ENCODE measurements around the gene SNX25.
"Not testable (repeated sequence)": the region's sequence is repeated elsewhere in the genome, so short reads cannot be mapped to it uniquely, and the experiment has no call there.

SNX25 gene

GRCh38 chr4:185346975-185347601 lies 137.7 kb downstream of the SNX25 start:
- no peaks in the 10 kb centered on the region for H3K4me1 ChIP-seq (ENCODE audit: control insufficient read depth, insufficient read depth, low read length)
- H3K27me3 ChIP-seq (ENCODE audit: control insufficient read depth, insufficient read depth, low read length), result no peaks in the 10 kb centered on the region
- no peaks in the 10 kb centered on the region for H3K36me3 ChIP-seq (ENCODE audit: control insufficient read depth, insufficient read depth, low read length)
- no peak overlapping the region for H3K4me3 ChIP-seq (ENCODE audit: low read length)
- no peak overlapping the region for H3K9ac ChIP-seq (ENCODE audit: low read length)
- H3K9me3 ChIP-seq (ENCODE audit: control insufficient read depth, low read length), result no peaks in the 10 kb centered on the region

- Histone ChIP-seq H3K36me3 (ENCODE audit: control insufficient read depth, insufficient read depth, low read length) (no peaks in the 10 kb centered on the region), H3K27me3 (ENCODE audit: control insufficient read depth, insufficient read depth, low read length) (no peaks in the 10 kb centered on the region), H3K4me3 (ENCODE audit: low read length) (no peak overlapping the region), H3K9ac (ENCODE audit: low read length) (no peak overlapping the region), H3K4me1 (ENCODE audit: control insufficient read depth, insufficient read depth, low read length) (no peaks in the 10 kb centered on the region), H3K9me3 (ENCODE audit: control insufficient read depth, low read length) (no peaks in the 10 kb centered on the region)
Measured at GRCh38 chr4:185351691-185352090, 142.3 kb downstream of the SNX25 start.

GRCh38 chr4:185352202-185352601 lies 142.8 kb downstream of the SNX25 start:
- Histone ChIP-seq H3K4me1 (ENCODE audit: control insufficient read depth, insufficient read depth, low read length) (no peaks in the 10 kb centered on the region), H3K27me3 (ENCODE audit: control insufficient read depth, insufficient read depth, low read length) (no peaks in the 10 kb centered on the region), H3K9me3 (ENCODE audit: control insufficient read depth, low read length) (no peaks in the 10 kb centered on the region), H3K36me3 (ENCODE audit: control insufficient read depth, insufficient read depth, low read length) (no peaks in the 10 kb centered on the region), H3K4me3 (ENCODE audit: low read length) (no peak overlapping the region), H3K9ac (ENCODE audit: low read length) (no peak overlapping the region)

- Histone ChIP-seq H3K4me3 (ENCODE audit: low read length) (no peak overlapping the region), H3K27me3 (ENCODE audit: control insufficient read depth, insufficient read depth, low read length) (no peaks in the 10 kb centered on the region), H3K36me3 (ENCODE audit: control insufficient read depth, insufficient read depth, low read length) (no peaks in the 10 kb centered on the region), H3K4me1 (ENCODE audit: control insufficient read depth, insufficient read depth, low read length) (no peaks in the 10 kb centered on the region), H3K9ac (ENCODE audit: low read length) (no peak overlapping the region), H3K9me3 (ENCODE audit: control insufficient read depth, low read length) (no peaks in the 10 kb centered on the region)
Measured at GRCh38 chr4:185352741-185353140, 143.3 kb downstream of the SNX25 start.

- Histone ChIP-seq H3K4me3 (ENCODE audit: low read length) (no peak overlapping the region), H3K36me3 (ENCODE audit: control insufficient read depth, insufficient read depth, low read length) (no peaks in the 10 kb centered on the region), H3K27me3 (ENCODE audit: control insufficient read depth, insufficient read depth, low read length) (no peaks in the 10 kb centered on the region)
Measured at GRCh38 chr4:185357211-185357610, 147.8 kb downstream of the SNX25 start.

GRCh38 chr4:185357733-185358440 lies 148.5 kb downstream of the SNX25 start:
- Histone ChIP-seq H3K27me3 (ENCODE audit: control insufficient read depth, insufficient read depth, low read length) (no peaks in the 10 kb centered on the region), H3K36me3 (ENCODE audit: control insufficient read depth, insufficient read depth, low read length) (no peaks in the 10 kb centered on the region), H3K9ac (ENCODE audit: low read length) (no peak overlapping the region), H3K4me3 (ENCODE audit: low read length) (no peak overlapping the region), H3K9me3 (ENCODE audit: control insufficient read depth, low read length) (no peaks in the 10 kb centered on the region), H3K4me1 (ENCODE audit: control insufficient read depth, insufficient read depth, low read length) (no peaks in the 10 kb centered on the region)

More at GRCh38 chr4:185357211-185357610, 147.8 kb downstream of the SNX25 start:
- Histone ChIP-seq H3K9me3 (ENCODE audit: control insufficient read depth, low read length) (no peaks in the 10 kb centered on the region), H3K9ac (ENCODE audit: low read length) (no peak overlapping the region), H3K4me1 (ENCODE audit: control insufficient read depth, insufficient read depth, low read length) (no peaks in the 10 kb centered on the region)

- no peaks in the 10 kb centered on the region for H3K36me3 ChIP-seq (ENCODE audit: control insufficient read depth, insufficient read depth, low read length)
- H3K4me3 ChIP-seq (ENCODE audit: low read length), result no peak overlapping the region
- H3K9ac ChIP-seq (ENCODE audit: low read length), result no peak overlapping the region
- H3K4me1 ChIP-seq (ENCODE audit: control insufficient read depth, insufficient read depth, low read length), result no peaks in the 10 kb centered on the region
- no peaks in the 10 kb centered on the region for H3K9me3 ChIP-seq (ENCODE audit: control insufficient read depth, low read length)
- no peaks in the 10 kb centered on the region for H3K27me3 ChIP-seq (ENCODE audit: control insufficient read depth, insufficient read depth, low read length)
Measured at GRCh38 chr4:185358514-185358913, 149.1 kb downstream of the SNX25 start.

- Histone ChIP-seq H3K27me3 (ENCODE audit: control insufficient read depth, insufficient read depth, low read length) (no peaks in the 10 kb centered on the region), H3K9me3 (ENCODE audit: control insufficient read depth, low read length) (no peaks in the 10 kb centered on the region), H3K4me1 (ENCODE audit: control insufficient read depth, insufficient read depth, low read length) (no peaks in the 10 kb centered on the region), H3K36me3 (ENCODE audit: control insufficient read depth, insufficient read depth, low read length) (no peaks in the 10 kb centered on the region), H3K4me3 (ENCODE audit: low read length) (no peak overlapping the region), H3K9ac (ENCODE audit: low read length) (no peak overlapping the region)
Measured at GRCh38 chr4:185358959-185359358, 149.6 kb downstream of the SNX25 start.

GRCh38 chr4:185359767-185360446 lies 150.5 kb downstream of the SNX25 start:
- H3K4me3 ChIP-seq (ENCODE audit: low read length), result no peak overlapping the region
- no peaks in the 10 kb centered on the region for H3K4me1 ChIP-seq (ENCODE audit: control insufficient read depth, insufficient read depth, low read length)
- no peaks in the 10 kb centered on the region for H3K27me3 ChIP-seq (ENCODE audit: control insufficient read depth, insufficient read depth, low read length)
- H3K9ac ChIP-seq (ENCODE audit: low read length), result no peak overlapping the region
- H3K36me3 ChIP-seq (ENCODE audit: control insufficient read depth, insufficient read depth, low read length), result no peaks in the 10 kb centered on the region
- no peaks in the 10 kb centered on the region for H3K9me3 ChIP-seq (ENCODE audit: control insufficient read depth, low read length)

GRCh38 chr4:185361872-185362271 lies 152.5 kb downstream of the SNX25 start:
- Histone ChIP-seq H3K9me3 (ENCODE audit: control insufficient read depth, low read length) (no peaks in the 10 kb centered on the region), H3K9ac (ENCODE audit: low read length) (no peak overlapping the region), H3K4me1 (ENCODE audit: control insufficient read depth, insufficient read depth, low read length) (no peaks in the 10 kb centered on the region), H3K36me3 (ENCODE audit: control insufficient read depth, insufficient read depth, low read length) (no peaks in the 10 kb centered on the region), H3K4me3 (ENCODE audit: low read length) (no peak overlapping the region), H3K27me3 (ENCODE audit: control insufficient read depth, insufficient read depth, low read length) (no peaks in the 10 kb centered on the region)

GRCh38 chr4:185362570-185362969 lies 153.2 kb downstream of the SNX25 start:
- not testable (repeated sequence) for H3K4me1 ChIP-seq (ENCODE audit: control insufficient read depth, insufficient read depth, low read length); H3K4me3 ChIP-seq (ENCODE audit: low read length); H3K9me3 ChIP-seq (ENCODE audit: control insufficient read depth, low read length); H3K27me3 ChIP-seq (ENCODE audit: control insufficient read depth, insufficient read depth, low read length); H3K9ac ChIP-seq (ENCODE audit: low read length); H3K36me3 ChIP-seq (ENCODE audit: control insufficient read depth, insufficient read depth, low read length)

GRCh38 chr4:185363251-185363650 lies 153.9 kb downstream of the SNX25 start:
- no peaks in the 10 kb centered on the region for H3K27me3 ChIP-seq (ENCODE audit: control insufficient read depth, insufficient read depth, low read length)
- no peaks in the 10 kb centered on the region for H3K36me3 ChIP-seq (ENCODE audit: control insufficient read depth, insufficient read depth, low read length)
- H3K9ac ChIP-seq (ENCODE audit: low read length), result no peak overlapping the region
- H3K4me3 ChIP-seq (ENCODE audit: low read length), result no peak overlapping the region
- H3K9me3 ChIP-seq (ENCODE audit: control insufficient read depth, low read length), result no peaks in the 10 kb centered on the region
- H3K4me1 ChIP-seq (ENCODE audit: control insufficient read depth, insufficient read depth, low read length), result no peaks in the 10 kb centered on the region

All from mucosa of stomach (tissue), 1 donor.